Suprapubic skin (tissue), 4 donors: Measurements from ENCODE around the gene CAVIN2. TPM values are rescaled to one million over a fixed set of nuclear protein-coding genes. Genes with fewer than 3 reads are reported as not detected.

Source experiments
- DNase-seq, 2 donors: peaks; one replicate each; pipeline ENCODE4 v3.0.0-alpha.2; 2019; ENCODE audit warnings: low spot score in 2 of 2
- H3K27ac ChIP-seq: fragments of 200-600 bp; sonication (generic); one replicate; pipeline ENCODE4 v1.5.1; 2019
- H3K27me3 ChIP-seq: fragments of 200-600 bp; sonication (generic); one replicate; pipeline ENCODE4 v1.5.1; 2019
- H3K36me3 ChIP-seq: fragments of 200-600 bp; sonication (generic); one replicate; pipeline ENCODE4 v1.5.1; 2019
- H3K4me1 ChIP-seq: fragments of 200-600 bp; sonication (generic); one replicate; pipeline ENCODE4 v1.5.1; 2019
- H3K4me3 ChIP-seq: fragments of 200-600 bp; sonication (generic); one replicate; pipeline ENCODE4 v1.5.1; 2019; ENCODE audit warnings: mild to moderate bottlenecking
- H3K9me3 ChIP-seq: fragments of 200-600 bp; sonication (generic); one replicate; pipeline ENCODE4 v1.5.1; 2019
- EP300 ChIP-seq: sonication (generic); formaldehyde crosslinking; IDR thresholded peaks from one replicate; pipeline ENCODE4 v1.6.1; 2017; ENCODE audit warnings: antibody characterized with exemption
- POLR2A ChIP-seq, 2 donors: fragments of 450-650 bp; IDR thresholded peaks; one replicate each; pipeline ENCODE4 v1.6.1; 2017; ENCODE audit warnings: antibody characterized with exemption in 2 of 2, mild to moderate bottlenecking in 2 of 2, moderate library complexity in 2 of 2
- POLR2AphosphoS5 ChIP-seq, 3 donors: sonication (generic); formaldehyde crosslinking; IDR thresholded peaks; one replicate each; pipeline ENCODE4 v1.6.1; 2017; ENCODE audit warnings: antibody characterized with exemption in 3 of 3
- WGBS: methylation state at CpG from one replicate; pipeline ENCODE4 v1.1.5; 2018; 5-methylcytosine and 5-hydroxymethylcytosine counted together
- total RNA-seq, 4 donors: library from RNA; depleted of rRNA; stranded (reverse); fragments of >200 nt; gene quantifications; one replicate each; pipeline ENCODE4 v1.1.0, GENCODE V29; 2016
- TF ChIP-seq, protein P1 (sequence below), 2 donors: fragments of 200-600 bp in 1 of 2; fragments of 450-650 bp in 1 of 2; sonication (generic) in 1 of 2; IDR thresholded peaks; one replicate each; pipeline ENCODE4 v1.5.1; 2016 to 2019; ENCODE audit warnings: antibody characterized with exemption in 2 of 2, mild to moderate bottlenecking in 1 of 2, moderate library complexity in 1 of 2

CAVIN2 gene
- total RNA-seq, 4 donors from 2014 or later = 3.8 to 12.9 (median 6.7) TPM

DNA sequence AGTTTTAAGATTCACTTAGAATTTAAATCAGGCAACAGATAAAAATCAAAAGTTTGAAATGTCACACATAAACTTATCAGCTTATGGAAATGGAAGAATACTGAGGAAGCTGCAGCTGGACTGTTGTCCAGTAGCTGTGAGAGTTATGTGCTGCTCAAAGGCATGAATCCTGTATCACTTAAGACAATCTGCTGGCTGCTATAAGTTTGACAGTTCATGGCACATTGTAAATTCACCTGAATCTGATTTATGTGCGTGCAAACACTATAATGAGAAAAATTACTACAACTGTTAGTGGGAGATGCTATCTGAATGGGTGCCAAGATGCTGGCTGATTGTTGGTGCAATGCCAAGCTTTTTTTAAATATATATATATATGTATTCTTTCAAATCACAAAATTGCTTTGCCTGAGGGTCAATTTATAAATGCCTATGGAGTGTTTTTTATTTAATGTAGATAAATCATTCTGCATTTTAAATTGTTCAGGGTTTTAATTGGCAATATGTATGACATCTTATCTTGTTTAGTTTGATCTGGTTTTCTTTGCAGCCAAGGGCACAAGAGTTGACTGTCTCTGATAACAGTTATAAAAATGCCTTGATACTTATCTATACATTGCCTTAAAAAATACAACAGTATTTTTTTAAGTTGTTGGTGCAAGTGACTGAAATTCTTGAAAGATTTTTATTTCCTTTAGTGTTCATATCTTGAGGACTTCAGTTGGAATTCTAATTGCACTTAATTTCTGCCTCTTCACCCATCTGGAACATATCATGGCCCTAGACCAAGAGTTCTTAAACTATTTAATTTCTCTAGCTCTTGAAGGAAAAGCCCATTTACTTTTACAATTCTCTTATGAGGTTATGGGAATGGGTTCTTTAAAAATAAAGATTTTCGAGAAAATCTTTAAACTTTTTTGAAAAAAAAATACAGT lies 48.7 kb downstream of the CAVIN2 start:
- Histone ChIP-seq H3K9me3 (no peaks in the 10 kb centered on the region), H3K27me3 (no peaks in the 10 kb centered on the region), H3K4me1 (no peaks in the 10 kb centered on the region), H3K4me3 (no peak overlapping the region), H3K36me3 (no peaks in the 10 kb centered on the region), H3K27ac (no peak overlapping the region)
- no peak for DNase-seq
- whole genome bisulfite sequencing = 49% methylated on average over 2 of the region's 2 CpGs
- TF ChIP-seq POLR2A (IDR thresholded peaks at IDR 0.05) (no peak), EP300 (no peak)

DNA sequence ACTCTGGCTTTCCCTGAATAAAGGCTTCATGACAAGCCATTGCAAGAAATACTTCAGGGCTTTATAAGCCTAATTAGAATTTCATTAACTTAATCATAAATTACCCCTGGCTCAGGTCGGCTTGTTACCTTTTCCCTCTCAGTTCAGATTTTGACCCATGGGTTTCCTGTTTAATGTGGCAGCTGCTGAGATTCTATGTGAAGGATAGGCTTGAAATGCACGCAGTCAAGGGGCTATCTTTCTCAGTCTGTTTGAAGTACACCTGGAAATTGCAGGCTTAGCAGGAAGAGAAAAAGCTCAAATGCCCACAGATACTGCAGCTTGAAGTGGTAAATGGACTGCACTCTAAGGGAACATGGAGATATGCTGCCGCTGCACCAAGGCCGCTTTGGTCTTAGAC lies 49.4 kb downstream of the CAVIN2 start:
- 70% methylated on average over 4 of the region's 4 CpGs for WGBS
- DNase-seq = no peak
- no peak overlapping the region for H3K4me3 ChIP-seq

DNA sequence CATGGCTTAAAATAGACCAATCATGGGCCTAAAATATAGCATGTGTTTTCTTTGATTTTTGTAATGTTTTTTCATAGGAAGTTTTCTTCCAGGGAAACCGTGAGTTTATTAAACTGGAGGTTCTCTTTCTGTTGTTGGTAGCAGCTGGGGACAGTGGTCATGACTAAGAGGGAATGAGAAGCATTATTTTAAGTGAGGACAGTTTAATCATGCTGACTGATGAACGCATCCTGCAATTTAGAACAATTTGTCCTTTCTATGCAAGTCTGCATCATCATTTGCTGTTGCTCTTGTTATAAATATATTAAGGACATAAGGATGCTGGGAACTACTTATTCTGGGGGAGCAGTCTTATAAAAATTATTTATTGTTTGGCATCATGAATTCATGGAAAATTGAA lies 51.2 kb downstream of the CAVIN2 start:
- H3K36me3 ChIP-seq = no peaks in the 10 kb centered on the region
- no peak for DNase-seq
- H3K4me3 ChIP-seq = no peak overlapping the region
- no peak overlapping the region for H3K27ac ChIP-seq
- H3K27me3 ChIP-seq = no peaks in the 10 kb centered on the region
- H3K9me3 ChIP-seq = no peaks in the 10 kb centered on the region
- no peaks in the 10 kb centered on the region for H3K4me1 ChIP-seq
- TF ChIP-seq, protein P1, sequence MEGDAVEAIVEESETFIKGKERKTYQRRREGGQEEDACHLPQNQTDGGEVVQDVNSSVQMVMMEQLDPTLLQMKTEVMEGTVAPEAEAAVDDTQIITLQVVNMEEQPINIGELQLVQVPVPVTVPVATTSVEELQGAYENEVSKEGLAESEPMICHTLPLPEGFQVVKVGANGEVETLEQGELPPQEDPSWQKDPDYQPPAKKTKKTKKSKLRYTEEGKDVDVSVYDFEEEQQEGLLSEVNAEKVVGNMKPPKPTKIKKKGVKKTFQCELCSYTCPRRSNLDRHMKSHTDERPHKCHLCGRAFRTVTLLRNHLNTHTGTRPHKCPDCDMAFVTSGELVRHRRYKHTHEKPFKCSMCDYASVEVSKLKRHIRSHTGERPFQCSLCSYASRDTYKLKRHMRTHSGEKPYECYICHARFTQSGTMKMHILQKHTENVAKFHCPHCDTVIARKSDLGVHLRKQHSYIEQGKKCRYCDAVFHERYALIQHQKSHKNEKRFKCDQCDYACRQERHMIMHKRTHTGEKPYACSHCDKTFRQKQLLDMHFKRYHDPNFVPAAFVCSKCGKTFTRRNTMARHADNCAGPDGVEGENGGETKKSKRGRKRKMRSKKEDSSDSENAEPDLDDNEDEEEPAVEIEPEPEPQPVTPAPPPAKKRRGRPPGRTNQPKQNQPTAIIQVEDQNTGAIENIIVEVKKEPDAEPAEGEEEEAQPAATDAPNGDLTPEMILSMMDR (IDR thresholded peaks at IDR 0.05) = no peak
- TF ChIP-seq POLR2AphosphoS5 (IDR thresholded peaks at IDR 0.05) = no peak
- TF ChIP-seq POLR2A (IDR thresholded peaks at IDR 0.05) = no peak
- TF ChIP-seq EP300 = no peak
- WGBS = 87% methylated on average over 2 of the region's 2 CpGs

More for the DNA sequence above, 49.4 kb downstream of the CAVIN2 start:
- Histone ChIP-seq H3K9me3 (no peaks in the 10 kb centered on the region), H3K27me3 (no peaks in the 10 kb centered on the region), H3K36me3 (no peaks in the 10 kb centered on the region), H3K27ac (no peak overlapping the region), H3K4me1 (no peaks in the 10 kb centered on the region)
- no peak for TF ChIP-seq EP300
- TF ChIP-seq, protein P1 (IDR thresholded peaks at IDR 0.05) = no peak

- no peaks in the 10 kb centered on the region for H3K27me3 ChIP-seq
- no peak overlapping the region for H3K4me3 ChIP-seq
- DNase-seq = no peak
- H3K36me3 ChIP-seq = no peaks in the 10 kb centered on the region
- WGBS = 78% methylated on average over 3 of the region's 3 CpGs
- no peaks in the 10 kb centered on the region for H3K4me1 ChIP-seq
- H3K9me3 ChIP-seq = no peaks in the 10 kb centered on the region
- H3K27ac ChIP-seq = no peak overlapping the region
- TF ChIP-seq POLR2AphosphoS5 (IDR thresholded peaks at IDR 0.05) = no peak
- TF ChIP-seq EP300 = no peak
- no peak for TF ChIP-seq POLR2A (IDR thresholded peaks at IDR 0.05)
- TF ChIP-seq, protein P1 (IDR thresholded peaks at IDR 0.05) = no peak
Observed at GRCh38 chr2:191791953-191792560, 54.8 kb downstream of the CAVIN2 start.

- H3K4me1 ChIP-seq = no peaks in the 10 kb centered on the region
- H3K4me3 ChIP-seq = no peak overlapping the region
- 42% methylated on average over 1 of the region's 1 CpG for WGBS
- DNase-seq = no peak
- no peak for TF ChIP-seq POLR2AphosphoS5 (IDR thresholded peaks at IDR 0.05)
- no peak for TF ChIP-seq POLR2A (IDR thresholded peaks at IDR 0.05)
- TF ChIP-seq, protein P1 (IDR thresholded peaks at IDR 0.05) = no peak
- no peak for TF ChIP-seq EP300
- no peaks in the 10 kb centered on the region for H3K27me3 ChIP-seq
- H3K27ac ChIP-seq = no peak overlapping the region
- no peaks in the 10 kb centered on the region for H3K9me3 ChIP-seq
- no peaks in the 10 kb centered on the region for H3K36me3 ChIP-seq
Observed at GRCh38 chr2:191790737-191791136, 56.2 kb downstream of the CAVIN2 start.
